MM.1S (cell line): ENCODE measurements around the gene PADI4.

Source experiments
- CTCF ChIP-seq: fragments of 300-600 bp; sonication (generic); IDR thresholded peaks from 2 replicates; pipeline ENCODE4 v1.5.1; 2016; ENCODE audit warnings: antibody characterized with exemption, low read length, mixed read lengths
- EZH2 ChIP-seq: fragments of 300-600 bp; sonication (generic); optimal IDR thresholded peaks from 2 replicates; pipeline ENCODE3; 2017; ENCODE audit warnings: low read depth, mild to moderate bottlenecking, antibody characterized with exemption, low read length, mixed read lengths
- EZH2phosphoT487 ChIP-seq: fragments of 300-600 bp; sonication (generic); IDR thresholded peaks from 2 replicates; pipeline ENCODE4 v1.6.1; 2018; ENCODE audit warnings: antibody characterized with exemption, low read length

GRCh38 chr1:17333081-17333480, 25.1 kb downstream of the PADI4 start:
- TF ChIP-seq CTCF (no peak), EZH2phosphoT487 (no peak), EZH2 (no peak)
